Activated CD4-positive, alpha-beta T cell treated with anti-CD3 and anti-CD28 coated beads for 48 hours (primary cell): ENCODE measurements around the gene ZKSCAN3.
"Not testable (repeated sequence)": the region's sequence is repeated elsewhere in the genome, so short reads cannot be mapped to it uniquely, and the experiment has no call there.

Source experiments
- DNase-seq: peaks from one replicate; pipeline ENCODE4 v3.0.0-alpha.2; 2020

The ZKSCAN3 gene

DNA sequence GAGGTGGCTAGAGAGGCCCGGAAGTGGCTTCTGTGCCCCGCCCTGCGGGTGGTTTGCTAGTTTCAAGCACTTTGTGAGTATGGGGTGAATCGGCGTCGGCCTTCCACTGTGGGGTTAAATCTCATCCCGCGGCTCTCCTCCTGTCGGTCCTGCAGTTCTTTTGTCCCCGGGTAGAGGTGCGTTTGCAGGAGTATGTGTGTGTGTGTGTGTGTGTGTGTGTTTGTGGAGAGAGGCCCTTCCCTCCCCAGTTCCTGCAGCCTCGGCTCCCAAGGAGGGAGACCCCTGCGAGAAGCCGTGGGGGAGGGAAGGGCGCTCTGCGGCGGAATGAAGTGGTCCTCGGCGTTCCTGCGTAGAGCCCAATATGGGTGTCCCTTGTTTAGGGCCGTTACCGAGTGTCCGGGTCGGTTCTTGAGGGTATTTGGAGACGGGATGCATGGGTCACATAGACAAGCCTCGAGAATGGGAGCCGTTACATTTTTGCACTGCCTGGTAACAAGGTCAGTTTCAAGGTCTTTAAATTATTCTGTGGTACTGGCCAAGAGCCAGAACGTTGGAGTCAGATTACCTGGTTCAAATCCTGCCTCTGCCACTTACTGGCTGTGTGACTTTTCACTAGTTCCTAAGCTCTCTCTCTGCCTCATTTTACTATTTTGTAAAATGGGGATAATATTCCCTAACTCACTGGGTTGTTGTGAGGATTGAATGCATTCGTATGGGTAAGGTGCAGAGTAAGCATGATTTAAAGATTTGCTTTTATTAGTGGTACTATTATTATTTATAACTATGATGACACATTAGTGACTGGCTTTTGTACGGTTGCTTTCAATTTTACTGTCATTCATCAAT is at the start of gene ZKSCAN3:
TSS of gene ZKSCAN3 (plus strand) at position 56 of the 846 bp plus-strand sequence. CDS start 9,640 bp downstream, outside the sequence.
- DNase-seq = peak; percentile 91

DNA sequence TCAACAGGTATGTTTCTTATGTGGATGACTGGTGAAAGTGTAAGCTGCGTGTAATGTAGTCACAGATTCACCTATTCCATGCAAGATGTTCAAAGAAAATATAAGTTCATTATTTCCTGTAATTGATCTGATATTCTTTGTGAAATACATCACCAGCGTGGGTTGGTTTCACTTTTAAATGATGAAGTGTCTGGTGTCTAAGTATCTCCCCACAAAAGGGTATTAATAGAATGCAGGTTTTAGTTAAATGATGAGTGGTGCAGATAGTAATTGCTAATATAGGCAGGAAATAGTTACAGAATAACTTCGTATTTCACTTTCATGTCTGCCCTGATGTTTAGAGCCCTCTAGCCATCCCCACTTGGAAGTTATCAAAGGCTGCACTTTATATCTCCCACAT is 46.2 kb upstream of the ZKSCAN3 start:
- DNase-seq = no peak

DNA sequence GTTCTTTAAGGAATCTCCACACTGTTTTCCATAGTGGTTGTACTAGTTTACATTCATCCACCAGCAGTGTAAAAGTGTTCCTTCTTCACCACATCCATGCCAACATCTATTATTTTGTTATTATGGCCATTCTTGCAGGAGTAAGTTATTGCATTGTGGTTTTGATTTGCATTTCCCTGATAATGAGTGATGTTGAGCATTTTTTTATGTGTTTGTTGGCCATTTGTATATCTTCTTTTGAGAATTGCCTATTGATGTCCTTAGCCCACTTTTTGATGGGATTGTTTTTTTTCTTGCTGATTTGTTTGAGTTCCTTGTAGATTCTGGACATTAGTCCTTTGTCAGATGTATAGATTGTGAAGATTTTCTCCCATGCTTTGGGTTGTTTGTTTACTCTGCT is 43.4 kb upstream of the ZKSCAN3 start:
- not testable (repeated sequence) for DNase-seq

DNA sequence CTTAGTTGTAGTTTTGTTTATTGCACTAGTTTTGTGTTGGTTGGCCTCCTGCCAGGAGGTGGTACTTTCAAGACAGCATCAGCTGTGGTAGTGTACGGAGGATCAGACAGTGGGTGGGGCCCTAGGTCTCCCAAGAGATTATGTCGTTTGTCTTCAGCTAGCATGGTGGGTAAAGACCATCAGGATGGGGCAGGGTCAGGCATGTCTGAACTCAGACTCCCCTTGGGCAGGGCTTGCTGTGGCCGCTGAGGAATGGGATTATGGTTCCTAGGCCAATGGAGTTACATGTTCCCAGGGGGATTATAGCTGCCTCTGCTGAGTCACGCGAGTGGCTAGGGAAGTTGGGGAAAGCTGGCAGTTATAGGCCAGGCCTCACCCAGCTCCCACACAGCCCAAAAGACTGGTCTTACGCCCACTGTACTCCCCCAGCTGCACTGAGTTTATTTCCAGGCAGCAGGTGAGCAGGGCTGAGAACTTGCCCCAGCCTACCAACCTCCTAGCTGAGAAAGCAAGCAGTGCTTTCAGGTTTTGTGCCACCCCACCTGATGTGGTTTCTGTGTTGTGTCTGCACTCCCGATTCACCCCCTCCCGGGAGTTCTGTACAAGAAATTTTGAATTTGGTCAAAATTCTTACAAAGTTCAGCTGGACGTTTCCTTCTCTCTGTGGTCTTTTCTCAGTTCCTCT is 38.5 kb upstream of the ZKSCAN3 start:
- DNase-seq = no peak

- no peak for DNase-seq
These were observed 36.8 kb upstream of the ZKSCAN3 start for GRCh38 chr6:28312939-28313338.

DNA sequence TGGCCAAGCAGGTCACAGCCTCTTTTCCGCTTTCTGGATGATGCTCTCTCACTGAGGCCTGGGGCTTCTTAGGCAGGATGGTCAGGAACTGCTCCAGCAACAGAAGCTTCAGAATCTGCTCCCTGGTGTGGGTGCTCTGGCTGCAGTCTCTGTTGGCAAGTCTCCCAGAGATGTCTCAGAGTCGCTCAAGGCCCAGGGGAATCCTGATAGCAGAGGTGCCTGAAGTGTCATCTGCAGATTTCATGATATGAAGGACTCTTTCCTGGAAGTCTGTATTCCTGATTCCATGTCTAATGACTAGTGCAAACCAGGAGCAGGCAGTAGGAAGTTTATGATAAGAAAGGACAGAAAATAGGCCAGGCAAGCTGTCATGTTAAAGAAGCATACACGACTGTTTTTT is 34.1 kb upstream of the ZKSCAN3 start:
- DNase-seq = no peak

GRCh38 chr6:28317866-28318265 is 31.9 kb upstream of the ZKSCAN3 start:
- not testable (repeated sequence) for DNase-seq

GRCh38 chr6:28322661-28323060 is 27.1 kb upstream of the ZKSCAN3 start:
- no peak for DNase-seq

GRCh38 chr6:28323813-28324424 is 25.8 kb upstream of the ZKSCAN3 start:
- no peak for DNase-seq

- no peak for DNase-seq
These were observed 23.3 kb upstream of the ZKSCAN3 start for GRCh38 chr6:28326371-28326948.

GRCh38 chr6:28330041-28330440 is 19.7 kb upstream of the ZKSCAN3 start:
- DNase-seq = no peak

DNA sequence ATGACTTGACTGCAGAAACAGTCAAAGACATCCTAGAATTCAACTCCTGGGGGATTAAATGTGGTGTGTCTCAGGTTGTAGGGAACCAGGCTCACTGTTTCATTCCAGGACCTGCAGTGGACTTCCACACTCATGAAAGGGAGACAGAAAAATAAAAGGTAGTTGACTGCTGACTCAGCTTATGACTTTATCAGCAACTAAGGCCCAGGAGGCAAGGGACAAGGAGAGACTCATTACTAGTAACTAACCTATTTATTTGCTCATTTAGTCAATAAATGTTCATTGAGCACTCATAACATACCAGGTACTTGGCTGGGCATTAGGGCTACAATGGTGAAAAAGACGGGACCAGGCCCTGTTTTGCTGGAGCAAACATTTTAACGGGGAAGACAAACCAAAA is 16.7 kb upstream of the ZKSCAN3 start:
- no peak for DNase-seq

DNA sequence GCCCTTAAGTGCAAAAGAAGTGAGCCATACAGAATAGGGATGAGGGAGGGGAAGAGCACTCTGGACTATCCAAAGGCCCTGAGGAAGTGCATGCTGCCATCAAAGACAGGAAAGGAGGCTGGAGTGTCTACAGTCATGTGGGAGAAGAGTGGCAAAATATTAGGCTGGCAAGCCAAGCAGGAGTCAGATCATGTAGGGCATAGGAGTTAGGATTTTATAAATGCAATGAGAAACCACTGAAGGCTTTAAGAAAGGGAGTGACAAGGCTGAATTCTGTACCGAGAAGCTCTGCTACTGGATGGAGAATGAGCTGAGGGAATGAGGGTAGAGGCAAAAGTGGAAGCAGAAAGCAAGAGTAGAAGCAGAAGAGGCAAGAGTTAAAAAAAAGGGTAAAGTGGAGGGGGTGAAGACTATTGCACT is 16.1 kb upstream of the ZKSCAN3 start:
- DNase-seq = no peak

GRCh38 chr6:28334286-28335039 is 15.3 kb upstream of the ZKSCAN3 start:
- no peak for DNase-seq

- DNase-seq = no peak
These were observed 14.6 kb upstream of the ZKSCAN3 start for GRCh38 chr6:28335040-28335563.

DNA sequence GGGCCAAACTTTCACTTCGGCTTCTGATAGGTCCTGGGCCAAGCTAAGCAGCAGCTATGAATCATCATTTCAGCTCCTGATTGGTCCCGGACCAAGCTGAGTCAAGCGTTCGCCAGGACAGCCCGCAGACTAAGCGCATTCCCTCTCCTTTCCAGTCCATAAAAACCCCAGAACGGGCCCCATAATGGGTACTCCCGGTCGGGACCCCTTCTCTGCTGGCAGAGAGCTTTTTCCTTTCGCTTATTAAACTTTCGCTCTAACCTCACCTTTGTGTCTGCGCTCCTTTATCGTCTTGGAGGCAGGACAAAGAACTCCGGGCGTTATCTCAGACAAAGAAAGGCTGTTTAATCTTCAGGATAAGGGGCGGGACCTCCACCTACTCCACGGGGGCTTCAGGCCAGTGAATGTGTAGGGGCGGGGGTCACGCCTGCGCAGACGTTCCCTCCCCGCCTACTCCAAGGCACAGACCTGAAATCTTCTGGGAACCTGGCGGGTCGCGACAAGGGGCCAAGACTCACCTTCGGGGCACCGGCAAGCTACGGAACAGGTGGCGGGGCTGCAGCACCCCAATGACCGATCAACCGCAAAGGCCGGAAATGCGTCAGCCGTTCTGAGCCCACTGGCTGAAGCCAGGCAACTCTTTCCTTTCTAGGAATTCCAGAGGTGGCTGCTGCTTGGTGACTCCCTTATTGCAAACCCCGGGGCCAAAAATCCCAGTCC is 14.0 kb upstream of the ZKSCAN3 start, which contains the start of gene ZSCAN31:
TSS of gene ZSCAN31 (minus strand) at position 585 of the 720 bp plus-strand sequence. CDS start 6,465 bp downstream, outside the sequence.
- peak; percentile 83 for DNase-seq

DNA sequence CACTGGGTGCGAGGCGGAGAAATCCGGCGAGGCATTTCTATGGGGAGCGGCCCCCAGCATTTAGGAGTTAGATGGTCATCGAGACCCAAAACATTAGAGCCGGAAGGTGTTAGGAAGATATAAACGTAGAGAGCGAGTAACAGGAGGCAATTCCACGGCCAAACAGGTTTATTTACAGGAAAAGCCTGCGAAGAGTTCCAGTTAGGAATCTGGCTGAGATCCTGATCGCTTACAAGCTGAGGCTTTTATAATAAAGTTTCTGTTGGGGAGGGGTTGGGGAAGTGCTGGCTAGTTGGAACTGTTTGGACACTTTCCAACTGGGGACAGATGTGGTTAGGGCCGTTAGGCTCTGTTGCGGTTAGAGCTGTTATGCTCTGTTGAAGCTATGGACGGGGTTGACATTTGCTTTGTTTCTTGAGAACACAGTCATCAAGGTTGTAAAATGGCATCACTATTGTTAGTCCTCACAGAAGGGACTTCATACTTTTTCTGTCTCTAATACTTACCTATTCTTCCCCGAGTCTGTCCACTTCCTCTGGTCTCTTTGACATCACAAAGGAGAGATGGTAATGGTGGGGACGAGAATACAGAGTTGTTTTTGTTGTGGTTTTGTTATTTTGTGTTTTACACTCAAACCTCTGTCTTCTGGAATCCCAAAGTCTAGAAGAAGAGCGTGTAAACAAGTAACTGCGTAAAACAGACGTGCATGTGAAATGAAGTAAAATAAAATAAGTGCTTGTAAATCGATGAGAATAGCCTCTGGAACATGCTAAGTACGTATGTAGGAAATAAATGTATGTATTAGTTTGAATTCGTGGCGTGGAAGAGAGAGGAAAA is 13.2 kb upstream of the ZKSCAN3 start:
- DNase-seq = no peak

DNA sequence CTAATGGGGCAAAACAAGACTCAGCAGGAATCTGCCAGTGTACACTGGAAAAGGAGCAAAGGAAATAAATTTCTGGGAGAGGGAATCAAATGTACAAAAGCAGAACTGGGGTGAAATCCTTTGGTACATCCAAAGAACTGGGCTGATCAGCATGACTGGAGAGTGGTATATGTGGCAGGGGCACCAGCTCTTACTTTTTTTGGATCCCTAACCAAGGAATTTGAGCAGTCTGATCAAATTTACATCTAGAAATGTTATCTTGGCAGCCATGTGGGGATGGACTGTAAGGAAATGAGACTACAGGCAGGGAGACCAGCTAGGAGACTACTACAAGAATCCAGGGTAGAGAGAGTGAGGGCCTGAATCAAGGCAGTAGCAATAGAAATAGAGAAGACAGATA is 12.6 kb upstream of the ZKSCAN3 start:
- no peak for DNase-seq

DNA sequence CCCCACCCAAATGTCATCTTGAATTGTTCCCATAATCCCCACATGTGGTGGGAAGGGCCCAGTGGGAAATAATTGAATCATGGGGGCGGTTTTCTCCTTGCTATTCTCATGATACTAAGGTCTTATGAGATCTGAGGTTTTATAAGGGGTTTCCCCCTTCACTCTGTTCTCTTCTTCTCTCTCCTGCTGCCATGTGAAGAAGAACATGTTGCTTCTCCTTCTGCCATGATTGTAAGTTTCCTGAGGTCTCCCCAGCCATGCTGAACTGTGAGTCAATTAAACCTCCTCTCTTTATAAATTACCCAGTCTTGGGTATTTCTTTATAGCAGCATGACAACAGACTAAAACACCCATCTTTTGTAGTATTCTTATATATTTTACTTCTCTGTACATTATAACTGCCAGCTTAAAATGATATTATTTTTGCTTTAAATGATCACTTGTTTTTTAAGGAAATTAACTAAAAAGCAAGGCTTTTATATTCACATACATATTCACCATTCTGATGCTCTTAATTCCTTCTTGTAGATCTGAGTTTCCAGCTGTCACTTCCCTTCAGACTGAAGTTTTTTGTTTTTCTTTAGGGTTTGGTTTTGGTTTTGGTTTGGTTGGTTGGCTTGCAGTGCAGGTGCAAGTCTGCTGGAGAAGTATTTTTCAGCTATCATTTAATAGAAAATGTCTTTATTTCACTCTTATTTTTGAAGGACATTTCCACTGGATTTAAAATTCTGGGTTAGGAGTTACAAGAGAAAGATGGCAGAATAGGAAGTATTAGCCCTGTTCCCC is 9.2 kb upstream of the ZKSCAN3 start:
- no peak for DNase-seq
